Stimulated activated CD8-positive, alpha-beta memory T cell treated with anti-CD3 and anti-CD28 coated beads, Interleukin-12 subunit alpha, Interleukin-12 subunit beta, amount 100 ng/mL, for 4 hours (primary cell): ENCODE measurements around the gene ACSF3.
"Not testable (repeated sequence)": the region's sequence is repeated elsewhere in the genome, so short reads cannot be mapped to it uniquely, and the experiment has no call there.

ENCODE experiments used
- DNase-seq: peaks from one replicate; pipeline ENCODE4 v3.0.0-alpha.2; 2020; ENCODE audit warnings: low read depth

The ACSF3 gene

GRCh38 chr16:89073346-89074071 is 20.1 kb upstream of the ACSF3 start:
- DNase-seq = no peak

GRCh38 chr16:89074072-89074674 is 19.5 kb upstream of the ACSF3 start:
- DNase-seq = not testable (repeated sequence)

- DNase-seq = no peak
These were observed 18.6 kb upstream of the ACSF3 start for GRCh38 chr16:89074803-89075688.

- no peak for DNase-seq
These were observed 17.5 kb upstream of the ACSF3 start for GRCh38 chr16:89076159-89076558.

- DNase-seq = no peak
These were observed 16.6 kb upstream of the ACSF3 start for GRCh38 chr16:89077076-89077475.

- no peak for DNase-seq
These were observed 15.5 kb upstream of the ACSF3 start for GRCh38 chr16:89078172-89078571.

GRCh38 chr16:89079434-89079980 is 14.1 kb upstream of the ACSF3 start:
- no peak for DNase-seq

GRCh38 chr16:89080196-89080853 is 13.3 kb upstream of the ACSF3 start:
- no peak for DNase-seq

GRCh38 chr16:89081556-89081955 is 12.1 kb upstream of the ACSF3 start:
- no peak for DNase-seq

- DNase-seq = no peak
These were observed 9.2 kb upstream of the ACSF3 start for GRCh38 chr16:89084411-89084810.

- DNase-seq = no peak
These were observed 8.6 kb upstream of the ACSF3 start for GRCh38 chr16:89084814-89085612.

- DNase-seq = no peak
These were observed 7.9 kb upstream of the ACSF3 start for GRCh38 chr16:89085755-89086154.

GRCh38 chr16:89087922-89088497 is 5.6 kb upstream of the ACSF3 start:
- DNase-seq = no peak

- DNase-seq = no peak
These were observed 4.5 kb upstream of the ACSF3 start for GRCh38 chr16:89089120-89089519.

- no peak for DNase-seq
These were observed 3.4 kb upstream of the ACSF3 start for GRCh38 chr16:89090182-89090630.

GRCh38 chr16:89090669-89091426 is 2.8 kb upstream of the ACSF3 start:
- no peak for DNase-seq

GRCh38 chr16:89092013-89092412 is 1.6 kb upstream of the ACSF3 start:
- no peak for DNase-seq

- not testable (repeated sequence) for DNase-seq
These were observed 425 bp upstream of the ACSF3 start for GRCh38 chr16:89093252-89093601.

GRCh38 chr16:89094252-89094879 is 714 bp downstream of the ACSF3 start:
- DNase-seq = no peak

GRCh38 chr16:89094880-89095258 is 1.2 kb downstream of the ACSF3 start:
- no peak for DNase-seq
